Measurements from ENCODE around the gene HMCN1.

The HMCN1 gene

GRCh38 chr1:185821612-185822385 lies 87.6 kb downstream of the HMCN1 start:
- Histone ChIP-seq H4K20me1 (ENCODE audit: low read depth, low read length) (no peaks in the 10 kb centered on the region), H3K27me3 (ENCODE audit: low read length) (no peaks in the 10 kb centered on the region), H3K9ac (ENCODE audit: low read length) (no peak overlapping the region), H3K9me2 (replicated peaks; ENCODE audit: insufficient read depth, low read length) (no peaks in the 10 kb centered on the region), H3K4me3 (ENCODE audit: insufficient read depth, low read length, poor library complexity, severe bottlenecking) (no peak overlapping the region), H3K79me2 (ENCODE audit: insufficient read depth, low read length) (no peaks in the 10 kb centered on the region), H3K9me3 (ENCODE audit: insufficient read depth, low read length) (no peaks in the 10 kb centered on the region), H3K27ac (ENCODE audit: low read depth, low read length) (no peak overlapping the region), H3K36me3 (ENCODE audit: low read length) (no peaks in the 10 kb centered on the region), H2AFZ (ENCODE audit: low read depth, low read length, severe bottlenecking) (no peak overlapping the region), H3F3A (ENCODE audit: insufficient read depth) (no peaks in the 10 kb centered on the region), H3K4me2 (ENCODE audit: low read depth, low read length, poor library complexity, severe bottlenecking) (no peak overlapping the region)
- TF ChIP-seq EZH2phosphoT487 (conservative IDR thresholded peaks at IDR 0.05; ENCODE audit: low read length) (no peak), CTCF (IDR thresholded peaks at IDR 0.05; ENCODE audit: insufficient read depth, low read length, poor library complexity, severe bottlenecking) (no peak)

- no peak overlapping the region for H3K4me3 ChIP-seq (ENCODE audit: insufficient read depth, low read length, poor library complexity, severe bottlenecking)
- no peak overlapping the region for H2AFZ ChIP-seq (ENCODE audit: low read depth, low read length, severe bottlenecking)
- TF ChIP-seq CTCF (IDR thresholded peaks at IDR 0.05; ENCODE audit: insufficient read depth, low read length, poor library complexity, severe bottlenecking) = no peak
- TF ChIP-seq EZH2phosphoT487 (conservative IDR thresholded peaks at IDR 0.05; ENCODE audit: low read length) = no peak
- H3K4me2 ChIP-seq (ENCODE audit: low read depth, low read length, poor library complexity, severe bottlenecking) = no peak overlapping the region
- no peaks in the 10 kb centered on the region for H3K79me2 ChIP-seq (ENCODE audit: insufficient read depth, low read length)
- no peak overlapping the region for H3K27ac ChIP-seq (ENCODE audit: low read depth, low read length)
- no peaks in the 10 kb centered on the region for H3K36me3 ChIP-seq (ENCODE audit: low read length)
- H3K27me3 ChIP-seq (ENCODE audit: low read length) = no peaks in the 10 kb centered on the region
- no peaks in the 10 kb centered on the region for H3K9me2 ChIP-seq (replicated peaks; ENCODE audit: insufficient read depth, low read length)
- H4K20me1 ChIP-seq (ENCODE audit: low read depth, low read length) = no peaks in the 10 kb centered on the region
- no peaks in the 10 kb centered on the region for H3F3A ChIP-seq (ENCODE audit: insufficient read depth)
- H3K9ac ChIP-seq (ENCODE audit: low read length) = no peak overlapping the region
- no peaks in the 10 kb centered on the region for H3K9me3 ChIP-seq (ENCODE audit: insufficient read depth, low read length)
Measured at GRCh38 chr1:185823467-185823866, 89.3 kb downstream of the HMCN1 start.

DNA sequence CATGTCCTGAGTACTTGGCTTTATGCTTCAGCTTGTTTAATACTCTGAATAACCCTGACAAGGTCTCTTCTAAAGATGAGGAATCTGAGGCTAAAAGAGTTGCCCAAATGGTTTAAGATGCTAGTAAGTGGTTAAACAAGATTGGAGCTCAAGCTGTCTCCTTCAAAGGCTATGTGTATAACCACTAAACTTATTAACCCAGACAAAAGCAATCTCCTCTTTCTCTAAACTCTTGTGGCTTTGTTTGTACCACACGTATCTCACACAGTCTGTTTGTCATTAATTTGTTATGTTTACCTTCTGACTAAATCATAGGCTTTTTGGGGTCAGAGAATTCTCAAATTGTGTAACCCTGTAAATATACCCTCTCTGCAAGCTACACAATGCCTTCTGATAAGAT lies 89.9 kb downstream of the HMCN1 start:
- H3K36me3 ChIP-seq (ENCODE audit: low read length) = no peaks in the 10 kb centered on the region
- H3K9me3 ChIP-seq (ENCODE audit: insufficient read depth, low read length) = no peaks in the 10 kb centered on the region
- H3F3A ChIP-seq (ENCODE audit: insufficient read depth) = no peaks in the 10 kb centered on the region
- H3K27ac ChIP-seq (ENCODE audit: low read depth, low read length) = no peak overlapping the region
- H3K4me2 ChIP-seq (ENCODE audit: low read depth, low read length, poor library complexity, severe bottlenecking) = no peak overlapping the region
- H3K27me3 ChIP-seq (ENCODE audit: low read length) = no peaks in the 10 kb centered on the region
- no peaks in the 10 kb centered on the region for H3K79me2 ChIP-seq (ENCODE audit: insufficient read depth, low read length)
- no peak overlapping the region for H2AFZ ChIP-seq (ENCODE audit: low read depth, low read length, severe bottlenecking)
- H3K4me3 ChIP-seq (ENCODE audit: insufficient read depth, low read length, poor library complexity, severe bottlenecking) = no peak overlapping the region
- no peaks in the 10 kb centered on the region for H3K9me2 ChIP-seq (replicated peaks; ENCODE audit: insufficient read depth, low read length)
- H4K20me1 ChIP-seq (ENCODE audit: low read depth, low read length) = no peaks in the 10 kb centered on the region
- TF ChIP-seq EZH2phosphoT487 (conservative IDR thresholded peaks at IDR 0.05; ENCODE audit: low read length) = no peak
- H3K9ac ChIP-seq (ENCODE audit: low read length) = no peak overlapping the region

GRCh38 chr1:185825556-185825955 lies 91.4 kb downstream of the HMCN1 start:
- no peak overlapping the region for H3K9ac ChIP-seq (ENCODE audit: low read length)
- TF ChIP-seq CTCF (IDR thresholded peaks at IDR 0.05; ENCODE audit: insufficient read depth, low read length, poor library complexity, severe bottlenecking) (no peak), EZH2phosphoT487 (conservative IDR thresholded peaks at IDR 0.05; ENCODE audit: low read length) (no peak)

More at GRCh38 chr1:185825556-185825955, 91.4 kb downstream of the HMCN1 start:
- Histone ChIP-seq H3K36me3 (ENCODE audit: low read length) (no peaks in the 10 kb centered on the region), H3K9me3 (ENCODE audit: insufficient read depth, low read length) (no peaks in the 10 kb centered on the region), H2AFZ (ENCODE audit: low read depth, low read length, severe bottlenecking) (no peak overlapping the region), H3K27ac (ENCODE audit: low read depth, low read length) (no peak overlapping the region), H3K9me2 (replicated peaks; ENCODE audit: insufficient read depth, low read length) (no peaks in the 10 kb centered on the region), H3K27me3 (ENCODE audit: low read length) (no peaks in the 10 kb centered on the region), H3K79me2 (ENCODE audit: insufficient read depth, low read length) (no peaks in the 10 kb centered on the region), H3F3A (ENCODE audit: insufficient read depth) (no peaks in the 10 kb centered on the region), H4K20me1 (ENCODE audit: low read depth, low read length) (no peaks in the 10 kb centered on the region), H3K4me2 (ENCODE audit: low read depth, low read length, poor library complexity, severe bottlenecking) (no peak overlapping the region), H3K4me3 (ENCODE audit: insufficient read depth, low read length, poor library complexity, severe bottlenecking) (no peak overlapping the region)
